DOHH2 (cell line): Measurements from ENCODE around the gene ACTA2.

Experiments used
- CTCF ChIP-seq: fragments of 200-600 bp; sonication (generic); IDR thresholded peaks from one replicate; pipeline ENCODE4 v1.5.1; 2014; ENCODE audit warnings: antibody characterized with exemption, mild to moderate bottlenecking, low read depth, low read length; ENCODE audit not compliant: poor library complexity, severe bottlenecking
- EZH2phosphoT487 ChIP-seq: fragments of 200-600 bp; sonication (generic); IDR thresholded peaks from 2 replicates; pipeline ENCODE4 v1.6.1; 2017; ENCODE audit warnings: borderline replicate concordance, mild to moderate bottlenecking, antibody characterized with exemption, low read length, moderate library complexity, mixed read lengths

- TF ChIP-seq CTCF = no peak
- no peak for TF ChIP-seq EZH2phosphoT487
Measured at GRCh38 chr10:88920986-88921593, 31.5 kb downstream of the ACTA2 start.
